Measurements from ENCODE around the gene KCNJ16.

KCNJ16 gene

DNA sequence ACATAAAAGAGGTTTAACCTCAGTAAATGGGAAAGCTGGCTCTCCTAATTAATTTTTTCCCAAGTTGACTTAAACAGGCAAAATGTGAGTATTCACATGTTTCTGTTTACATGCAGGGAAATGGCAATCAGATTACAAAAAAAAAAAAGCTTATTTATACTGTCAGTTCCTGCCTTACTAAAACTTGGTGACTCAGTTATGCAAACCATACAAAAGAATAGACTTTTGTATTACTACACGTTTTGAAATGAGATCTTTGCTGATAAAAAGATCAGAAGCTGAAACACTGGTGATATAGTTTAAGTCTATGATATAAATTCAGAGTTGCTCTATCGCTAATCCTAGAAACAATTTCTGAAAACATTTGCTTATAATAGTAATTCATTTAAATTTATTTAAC lies 85.0 kb downstream of the KCNJ16 start:
- no peaks in the 10 kb centered on the region for H3K36me3 ChIP-seq (ENCODE audit: control insufficient read depth, insufficient read depth, low read length)
- TF ChIP-seq, protein P1, sequence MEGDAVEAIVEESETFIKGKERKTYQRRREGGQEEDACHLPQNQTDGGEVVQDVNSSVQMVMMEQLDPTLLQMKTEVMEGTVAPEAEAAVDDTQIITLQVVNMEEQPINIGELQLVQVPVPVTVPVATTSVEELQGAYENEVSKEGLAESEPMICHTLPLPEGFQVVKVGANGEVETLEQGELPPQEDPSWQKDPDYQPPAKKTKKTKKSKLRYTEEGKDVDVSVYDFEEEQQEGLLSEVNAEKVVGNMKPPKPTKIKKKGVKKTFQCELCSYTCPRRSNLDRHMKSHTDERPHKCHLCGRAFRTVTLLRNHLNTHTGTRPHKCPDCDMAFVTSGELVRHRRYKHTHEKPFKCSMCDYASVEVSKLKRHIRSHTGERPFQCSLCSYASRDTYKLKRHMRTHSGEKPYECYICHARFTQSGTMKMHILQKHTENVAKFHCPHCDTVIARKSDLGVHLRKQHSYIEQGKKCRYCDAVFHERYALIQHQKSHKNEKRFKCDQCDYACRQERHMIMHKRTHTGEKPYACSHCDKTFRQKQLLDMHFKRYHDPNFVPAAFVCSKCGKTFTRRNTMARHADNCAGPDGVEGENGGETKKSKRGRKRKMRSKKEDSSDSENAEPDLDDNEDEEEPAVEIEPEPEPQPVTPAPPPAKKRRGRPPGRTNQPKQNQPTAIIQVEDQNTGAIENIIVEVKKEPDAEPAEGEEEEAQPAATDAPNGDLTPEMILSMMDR (IDR thresholded peaks at IDR 0.05; ENCODE audit: insufficient read depth, low read length, poor library complexity, severe bottlenecking) = no peak
- no peak overlapping the region for H3K4me3 ChIP-seq (replicated peaks; ENCODE audit: low read depth, low read length)
- no peak for DNase-seq (ENCODE audit: extremely low read depth, insufficient read length)
- no peaks in the 10 kb centered on the region for H3K27me3 ChIP-seq (replicated peaks; ENCODE audit: control insufficient read depth, insufficient read depth, low read length)

- Histone ChIP-seq H3K36me3 (ENCODE audit: control insufficient read depth, insufficient read depth, low read length) (no peaks in the 10 kb centered on the region), H3K27me3 (replicated peaks; ENCODE audit: control insufficient read depth, insufficient read depth, low read length) (no peaks in the 10 kb centered on the region), H3K4me3 (replicated peaks; ENCODE audit: low read depth, low read length) (no peak overlapping the region)
- TF ChIP-seq, protein P1 (IDR thresholded peaks at IDR 0.05; ENCODE audit: insufficient read depth, low read length, poor library complexity, severe bottlenecking) = no peak
- DNase-seq (ENCODE audit: extremely low read depth, insufficient read length) = no peak
Observed at GRCh38 chr17:70161519-70161918, 86.5 kb downstream of the KCNJ16 start.

- Histone ChIP-seq H3K27me3 (replicated peaks; ENCODE audit: control insufficient read depth, insufficient read depth, low read length) (no peaks in the 10 kb centered on the region; the same call in 1 of the 2 replicates), H3K4me3 (replicated peaks; ENCODE audit: low read depth, low read length) (no peak overlapping the region), H3K36me3 (ENCODE audit: control insufficient read depth, insufficient read depth, low read length) (no peaks in the 10 kb centered on the region)
- no peak for DNase-seq (ENCODE audit: extremely low read depth, insufficient read length)
- TF ChIP-seq, protein P1 (IDR thresholded peaks at IDR 0.05; ENCODE audit: insufficient read depth, low read length, poor library complexity, severe bottlenecking) = no peak
Observed at GRCh38 chr17:70165383-70165782, 90.4 kb downstream of the KCNJ16 start.

- TF ChIP-seq, protein P1 (IDR thresholded peaks at IDR 0.05; ENCODE audit: insufficient read depth, low read length, poor library complexity, severe bottlenecking) = no peak
- Histone ChIP-seq H3K36me3 (ENCODE audit: control insufficient read depth, insufficient read depth, low read length) (no peaks in the 10 kb centered on the region), H3K4me3 (replicated peaks; ENCODE audit: low read depth, low read length) (no peak overlapping the region), H3K27me3 (replicated peaks; ENCODE audit: control insufficient read depth, insufficient read depth, low read length) (no peaks in the 10 kb centered on the region; the same call in 1 of the 2 replicates)
- no peak for DNase-seq (ENCODE audit: extremely low read depth, insufficient read length)
Observed at GRCh38 chr17:70166615-70167014, 91.6 kb downstream of the KCNJ16 start.

DNA sequence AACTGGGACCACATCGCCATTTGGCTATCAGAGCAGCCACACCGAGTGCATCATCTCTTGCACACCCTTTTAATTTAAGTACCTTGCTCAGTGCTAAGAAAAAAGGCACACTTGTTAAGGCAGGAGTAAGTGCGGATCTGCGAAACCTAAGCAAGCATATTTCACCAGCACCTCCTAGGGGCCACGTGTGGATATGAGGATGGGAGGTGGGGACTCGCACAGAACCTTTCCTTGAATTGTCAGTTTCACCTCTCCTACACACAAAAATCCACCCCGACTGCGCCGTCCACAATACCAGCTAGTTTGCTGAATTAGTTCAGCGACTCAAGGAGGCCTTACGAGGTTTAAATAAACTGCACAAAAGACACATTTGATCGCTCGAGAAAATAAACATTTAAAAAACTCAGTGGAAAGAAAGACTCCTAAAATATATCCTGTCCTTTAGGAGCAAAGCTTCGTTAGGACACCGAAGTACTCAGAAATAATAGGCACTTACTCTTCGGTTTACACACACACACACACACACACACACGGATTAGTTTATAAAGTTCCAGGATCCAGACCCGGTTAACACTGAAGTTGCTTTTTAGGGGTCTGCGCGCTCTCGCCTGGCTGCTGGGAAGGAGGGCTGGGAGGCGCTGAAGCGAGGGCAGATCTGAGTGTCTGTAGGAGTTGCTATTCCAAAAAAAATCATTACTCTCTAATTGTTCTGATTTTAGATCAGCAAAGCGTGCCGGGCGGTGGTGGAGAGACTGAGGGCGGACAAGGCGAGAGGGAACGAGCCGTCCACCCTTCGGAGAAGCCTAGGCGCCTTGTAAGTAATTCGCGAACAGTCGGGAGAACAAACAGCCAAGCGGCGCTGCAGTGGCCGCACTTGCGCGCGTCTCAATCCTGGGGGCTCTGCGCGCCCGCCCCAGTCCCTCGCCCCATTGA lies 93.3 kb downstream of the KCNJ16 start:
- peak; percentile 16 for DNase-seq (ENCODE audit: extremely low read depth, insufficient read length)

More for the DNA sequence above, 93.3 kb downstream of the KCNJ16 start:
- no peaks in the 10 kb centered on the region for H3K36me3 ChIP-seq (ENCODE audit: control insufficient read depth, insufficient read depth, low read length)
- H3K4me3 ChIP-seq (replicated peaks; ENCODE audit: low read depth, low read length) = peak overlapping the region; percentile 43
- H3K27me3 ChIP-seq (replicated peaks; ENCODE audit: control insufficient read depth, insufficient read depth, low read length) = no peaks in the 10 kb centered on the region; the same call in 1 of the 2 replicates
- TF ChIP-seq, protein P1 (IDR thresholded peaks at IDR 0.05; ENCODE audit: insufficient read depth, low read length, poor library complexity, severe bottlenecking) = peak; percentile 55

All from GM06990 (cell line).